GM06990 (cell line): ENCODE data around the gene PLBD2.

Experiments used
- DNase-seq: peaks from one replicate; pipeline ENCODE4 v3.0.0-alpha.2; 2011; ENCODE audit not compliant: insufficient read length; ENCODE audit errors: extremely low read depth
- H3K27me3 ChIP-seq: replicated peaks from 2 replicates; pipeline ENCODE4 v1.6.0; 2011; ENCODE audit warnings: low read length; ENCODE audit not compliant: control insufficient read depth, insufficient read depth
- H3K36me3 ChIP-seq: 2 replicates; pipeline ENCODE4 v1.5.1; 2011; ENCODE audit warnings: low read length; ENCODE audit not compliant: control insufficient read depth, insufficient read depth
- H3K4me3 ChIP-seq: replicated peaks from 2 replicates; pipeline ENCODE4 v1.5.1; 2011; ENCODE audit warnings: low read depth, mild to moderate bottlenecking, control low read depth, low read length
- CTCF ChIP-seq: IDR thresholded peaks from 2 replicates; pipeline ENCODE4 v1.5.1; 2011; ENCODE audit warnings: low read length, control low read depth, mild to moderate bottlenecking, inconsistent platforms; ENCODE audit not compliant: insufficient read depth, poor library complexity, severe bottlenecking

The PLBD2 gene

GRCh38 chr12:113361574-113362370 lies 3.4 kb downstream of the PLBD2 start:
- TF ChIP-seq CTCF: no peak
- no peaks in the 10 kb centered on the region for H3K27me3 ChIP-seq
- H3K36me3 ChIP-seq: no peaks in the 10 kb centered on the region
- H3K4me3 ChIP-seq: no peak overlapping the region
- no peak for DNase-seq

DNA sequence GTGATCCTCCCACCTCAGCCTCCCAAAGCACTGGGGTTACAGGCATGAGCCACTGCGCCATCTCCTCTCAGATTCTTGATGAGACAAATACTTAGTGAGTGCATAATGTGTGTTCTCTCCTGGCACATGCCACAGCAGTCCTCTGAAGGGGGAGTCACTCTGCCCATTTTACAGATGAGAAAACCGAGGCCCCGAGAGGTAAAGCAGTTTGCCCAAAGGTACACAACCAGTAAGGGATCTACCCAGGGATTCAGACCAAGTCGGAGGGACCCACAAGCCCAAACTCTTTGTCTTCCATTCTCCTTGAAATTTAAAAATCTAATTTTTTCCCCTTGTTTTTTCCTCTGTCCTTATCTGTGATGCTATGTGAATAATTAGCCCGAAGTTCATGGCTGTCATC lies 6.3 kb downstream of the PLBD2 start:
- TF ChIP-seq CTCF: no peak
- DNase-seq: no peak
- Histone ChIP-seq H3K36me3 (no peaks in the 10 kb centered on the region), H3K4me3 (no peak overlapping the region), H3K27me3 (no peaks in the 10 kb centered on the region)

DNA sequence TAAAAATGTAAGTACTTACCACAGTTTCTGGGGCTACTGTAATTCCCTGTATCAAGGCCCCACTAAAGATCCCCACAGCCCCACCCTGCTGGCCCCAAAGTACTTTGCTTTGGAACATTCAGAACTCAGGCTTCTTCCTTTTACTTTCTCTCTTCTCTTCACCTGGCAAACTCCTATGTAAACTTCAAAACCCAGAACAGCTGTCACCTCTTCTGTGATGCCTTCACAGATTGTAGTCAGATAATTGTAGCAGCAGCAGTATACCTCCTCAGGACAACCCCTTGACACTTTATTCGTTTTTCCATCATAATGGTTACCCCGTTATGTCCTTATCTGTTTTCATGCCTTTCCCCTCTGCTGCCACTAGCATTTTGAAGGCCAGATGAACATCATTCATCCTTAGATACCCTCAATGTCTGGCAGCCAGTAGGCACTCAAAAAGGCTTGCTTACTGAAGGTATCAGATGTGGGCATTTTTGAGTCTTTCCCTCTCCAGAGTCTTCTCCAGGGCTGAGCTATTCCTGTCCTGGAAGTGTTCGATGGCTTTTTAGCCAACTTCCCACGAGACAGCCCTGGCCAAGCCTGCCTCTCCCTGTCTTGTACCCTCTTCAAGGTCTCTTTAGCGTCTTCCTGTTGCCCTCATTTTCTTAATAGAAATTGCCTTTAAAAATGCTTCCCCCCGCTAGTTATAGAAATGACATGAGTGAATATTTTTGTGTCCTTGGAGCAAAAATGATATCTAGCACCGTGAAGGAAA lies 7.4 kb downstream of the PLBD2 start:
- H3K4me3 ChIP-seq: no peak overlapping the region
- H3K27me3 ChIP-seq: no peaks in the 10 kb centered on the region
- TF ChIP-seq CTCF: no peak
- no peak for DNase-seq
- no peaks in the 10 kb centered on the region for H3K36me3 ChIP-seq

DNA sequence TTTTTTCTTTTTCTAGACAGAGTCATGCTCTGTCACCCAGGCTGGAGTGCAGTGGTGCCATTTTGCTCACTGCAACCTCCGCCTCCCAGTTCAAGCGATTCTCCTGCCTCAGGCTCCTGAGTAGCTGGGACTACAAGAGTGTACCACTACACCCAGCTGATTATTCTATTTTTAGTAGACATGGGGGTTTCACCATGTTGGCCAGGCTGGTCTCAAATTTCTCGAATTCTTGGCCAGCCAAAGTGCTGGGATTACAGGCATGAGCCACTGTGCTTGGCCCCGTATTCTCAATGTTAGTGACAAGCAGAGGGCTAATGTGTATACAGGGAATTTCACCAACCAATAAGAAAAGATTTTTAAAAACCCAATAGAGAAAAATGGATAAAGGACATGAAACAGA lies 8.4 kb downstream of the PLBD2 start:
- no peak overlapping the region for H3K4me3 ChIP-seq
- no peak for TF ChIP-seq CTCF
- no peaks in the 10 kb centered on the region for H3K27me3 ChIP-seq
- no peak for DNase-seq
- H3K36me3 ChIP-seq: no peaks in the 10 kb centered on the region

DNA sequence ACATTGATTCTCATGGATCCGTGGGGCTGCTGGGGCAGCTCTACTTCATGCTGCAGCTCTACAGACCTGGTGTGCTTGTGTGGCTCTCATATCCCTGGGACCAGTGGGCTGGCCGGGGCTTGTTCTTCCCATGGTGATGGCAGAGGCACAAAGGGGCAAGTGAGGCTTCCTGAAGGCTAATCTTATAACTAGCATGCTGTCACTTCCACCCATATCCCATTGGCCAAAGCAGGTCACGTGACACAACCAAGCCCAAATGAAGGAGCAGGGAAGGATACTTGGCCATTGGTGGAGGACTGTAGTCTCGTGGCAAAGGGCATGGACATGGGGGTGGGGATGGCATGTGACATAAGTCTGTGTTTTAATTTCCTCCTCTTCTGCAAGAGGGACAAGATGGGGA lies 9.9 kb downstream of the PLBD2 start:
- H3K4me3 ChIP-seq: no peak overlapping the region
- no peak for TF ChIP-seq CTCF
- no peak for DNase-seq
- H3K27me3 ChIP-seq: no peaks in the 10 kb centered on the region
- 0 out of 2 replicates have a peak, but pooled peaks cover under 1% of the 10 kb centered on the region for H3K36me3 ChIP-seq
